ENCODE measurements around the gene SELENON.

- no peak for TF ChIP-seq ZFP3 (tag by site-specific recombination; IDR thresholded peaks at IDR 0.05; ENCODE audit: low read depth)
- no peak for TF ChIP-seq ZBTB26 (tag by site-specific recombination; optimal IDR thresholded peaks at IDR 0.05)
- TF ChIP-seq CTCF (tag by site-specific recombination; IDR thresholded peaks at IDR 0.05) = no peak
- no peak for TF ChIP-seq ZNF23 (tag by site-specific recombination; IDR thresholded peaks at IDR 0.05; ENCODE audit: borderline replicate concordance)
- no peak for TF ChIP-seq ZNF529 (tag by site-specific recombination; IDR thresholded peaks at IDR 0.05; ENCODE audit: insufficient replicate concordance)
- TF ChIP-seq ZNF792 (tag by site-specific recombination; IDR thresholded peaks at IDR 0.05) = no peak
- no peak for TF ChIP-seq ZEB2 (tag by site-specific recombination; IDR thresholded peaks at IDR 0.05)
- TF ChIP-seq GFI1B (tag by site-specific recombination; IDR thresholded peaks at IDR 0.05) = no peak
These were observed 19.5 kb upstream of the SELENON start for GRCh38 chr1:25780318-25781129.

Measured in HEK293 (cell line).